Duodenal mucosa (tissue), 2 donors: Measurements from ENCODE around the gene EHD2.
"Not testable (repeated sequence)": the region's sequence is repeated elsewhere in the genome, so short reads cannot be mapped to it uniquely, and the experiment has no call there.

ENCODE experiments used
- H3K27ac ChIP-seq: one replicate; pipeline ENCODE4 v1.7.0; 2013; ENCODE audit warnings: low read depth, low read length
- H3K27me3 ChIP-seq, 2 donors: one replicate each; pipeline ENCODE4 v1.7.0; 2013; ENCODE audit warnings: low read length in 2 of 2, control low read depth in 1 of 2; ENCODE audit not compliant: insufficient read depth in 2 of 2, control insufficient read depth in 1 of 2
- H3K36me3 ChIP-seq, 2 donors: one replicate each; pipeline ENCODE4 v1.7.0; 2013; ENCODE audit warnings: low read length in 2 of 2, control low read depth in 1 of 2; ENCODE audit not compliant: insufficient read depth in 2 of 2, control insufficient read depth in 1 of 2
- H3K4me1 ChIP-seq, 2 donors: one replicate each; pipeline ENCODE4 v1.7.0; 2013; ENCODE audit warnings: low read length in 2 of 2, control low read depth in 1 of 2; ENCODE audit not compliant: insufficient read depth in 2 of 2, control insufficient read depth in 1 of 2
- H3K4me3 ChIP-seq, 2 donors: one replicate each; pipeline ENCODE4 v1.7.0; 2013; ENCODE audit warnings: low read length in 2 of 2, low read depth in 1 of 2
- H3K9ac ChIP-seq, 2 donors: one replicate each; pipeline ENCODE4 v1.7.0; 2013; ENCODE audit warnings: low read length in 2 of 2, low read depth in 1 of 2
- H3K9me3 ChIP-seq, 2 donors: one replicate each; pipeline ENCODE4 v1.7.0; 2013; ENCODE audit warnings: low read length in 2 of 2, control low read depth in 1 of 2; ENCODE audit not compliant: control insufficient read depth in 1 of 2

Gene EHD2

DNA sequence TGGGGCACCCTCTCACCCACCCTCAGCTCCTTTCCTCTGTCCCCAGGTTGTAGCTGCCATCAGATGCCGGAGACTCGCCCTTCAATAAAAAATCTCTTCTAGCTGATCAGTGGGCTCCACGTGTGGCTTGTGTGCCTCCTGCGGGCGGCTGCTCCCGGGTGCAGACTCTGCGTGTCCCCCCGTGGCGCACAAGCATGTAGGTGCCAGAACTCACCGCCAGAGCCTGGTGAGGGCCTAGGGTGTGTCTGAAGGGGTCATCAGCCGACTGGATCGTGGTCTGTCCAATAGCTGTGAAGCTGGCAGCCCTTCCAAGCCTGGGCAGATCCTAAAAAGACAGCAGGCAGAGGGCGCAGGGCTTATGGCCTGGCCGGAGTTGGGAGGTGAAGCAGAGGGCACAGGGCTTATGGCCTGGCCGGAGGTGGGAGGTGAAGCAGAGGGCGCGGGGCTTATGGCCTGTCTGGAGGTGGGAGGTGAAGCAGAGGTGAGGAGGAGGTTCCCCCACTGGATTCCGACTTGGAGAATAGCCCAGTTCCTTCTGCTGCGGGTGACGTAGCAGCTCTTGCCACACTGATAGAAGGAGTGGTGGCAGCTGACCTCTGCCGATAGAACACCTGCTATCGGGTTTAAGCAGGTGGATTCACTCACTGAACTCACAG, 43.9 kb downstream of the EHD2 start:
- Histone ChIP-seq H3K27me3 (no peaks in the 10 kb centered on the region), H3K9me3 (no peaks in the 10 kb centered on the region), H3K36me3 (peaks cover 33 to 56% of the 10 kb centered on the region in 2 donors), H3K9ac (peak overlapping the region; percentile 55 to 57), H3K4me3 (peak overlapping the region in 1 of 2 donors; percentile 0), H3K27ac (peak overlapping the region; percentile 88), H3K4me1 (peaks cover 16 to 19% of the 10 kb centered on the region in 2 donors)

- H3K27me3 ChIP-seq: no peaks in the 10 kb centered on the region
- no peaks in the 10 kb centered on the region for H3K9me3 ChIP-seq
- H3K4me3 ChIP-seq: peak overlapping the region in 1 of 2 donors; percentile 0
- peaks cover 25 to 49% of the 10 kb centered on the region in 2 donors for H3K36me3 ChIP-seq
- peaks cover 16 to 19% of the 10 kb centered on the region in 2 donors for H3K4me1 ChIP-seq
- peak overlapping the region; percentile 88 for H3K27ac ChIP-seq
- peak overlapping the region; percentile 55 to 60 for H3K9ac ChIP-seq
These were observed 44.6 kb downstream of the EHD2 start for GRCh38 chr19:47757617-47758442.

DNA sequence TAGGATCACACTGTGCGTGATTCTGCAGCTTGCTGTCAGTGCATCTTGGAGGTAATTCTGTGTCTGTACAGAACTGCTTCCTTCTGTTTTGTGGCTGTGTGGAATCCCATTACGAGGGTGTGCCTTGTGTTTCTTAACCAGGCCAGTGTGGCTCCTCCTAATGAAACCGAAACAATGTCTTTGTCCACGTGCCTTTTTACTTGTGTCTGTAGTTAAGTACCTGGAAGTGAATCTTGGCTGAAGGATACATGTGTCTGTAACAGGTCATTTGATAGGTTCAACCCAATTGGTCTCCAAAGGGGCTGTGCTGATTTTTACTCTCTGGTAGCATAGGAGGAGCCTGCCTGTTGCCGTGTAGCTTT, 45.2 kb downstream of the EHD2 start:
- peaks cover 19 to 43% of the 10 kb centered on the region in 2 donors for H3K36me3 ChIP-seq
- H3K4me1 ChIP-seq: peaks cover 16 to 19% of the 10 kb centered on the region in 2 donors
- H3K9me3 ChIP-seq: no peaks in the 10 kb centered on the region
- H3K4me3 ChIP-seq: no peak overlapping the region
- peak overlapping the region; percentile 49 for H3K27ac ChIP-seq
- H3K9ac ChIP-seq: no peak overlapping the region
- H3K27me3 ChIP-seq: no peaks in the 10 kb centered on the region

DNA sequence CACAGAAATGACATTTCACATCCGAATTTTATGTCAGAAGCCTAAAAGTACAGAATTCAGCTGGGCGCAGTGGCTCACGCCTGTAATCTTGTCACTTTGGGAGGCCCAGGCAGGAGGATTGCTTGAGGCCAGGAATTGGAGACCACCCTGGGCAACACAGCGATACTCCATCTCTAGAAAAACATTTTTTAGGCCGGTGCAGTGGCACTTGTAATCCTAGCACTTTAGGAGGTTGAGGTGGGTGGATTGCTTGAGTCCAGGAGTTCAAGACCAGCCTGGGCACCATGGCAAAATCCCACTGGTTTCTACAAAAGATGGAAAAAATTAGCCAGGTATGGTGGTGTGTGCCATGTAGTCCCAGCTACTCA, 47.4 kb downstream of the EHD2 start:
- no peak overlapping the region for H3K4me3 ChIP-seq
- H3K9ac ChIP-seq: no peak overlapping the region
- no peak overlapping the region for H3K27ac ChIP-seq
- H3K4me1 ChIP-seq: peaks cover 16 to 19% of the 10 kb centered on the region in 2 donors
- no peaks in the 10 kb centered on the region for H3K9me3 ChIP-seq
- no peaks in the 10 kb centered on the region for H3K27me3 ChIP-seq
- peaks cover 13 to 24% of the 10 kb centered on the region in 2 donors for H3K36me3 ChIP-seq

DNA sequence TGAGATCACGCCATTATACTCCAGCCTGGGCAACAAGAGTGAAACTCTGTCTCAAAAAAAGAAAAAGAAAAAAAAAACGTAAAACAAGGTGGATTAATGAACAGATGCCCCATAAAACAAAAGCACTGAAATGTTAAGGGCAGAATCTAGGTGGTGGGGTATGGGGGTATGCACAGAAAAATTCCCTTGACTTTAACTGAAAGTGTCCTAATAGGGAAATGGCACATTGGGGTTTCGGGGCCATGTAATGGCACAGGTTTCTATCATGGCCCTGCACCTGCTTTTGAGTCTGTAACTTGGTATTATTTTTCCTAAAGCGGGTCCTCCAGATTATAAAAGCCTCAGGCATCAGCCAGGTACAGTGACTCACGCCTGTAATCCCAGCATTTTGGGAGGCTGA, 48.3 kb downstream of the EHD2 start:
- Histone ChIP-seq H3K9me3 (no peaks in the 10 kb centered on the region), H3K9ac (no peak overlapping the region), H3K27me3 (no peaks in the 10 kb centered on the region), H3K36me3 (peaks cover 6 to 15% of the 10 kb centered on the region in 2 donors), H3K27ac (no peak overlapping the region), H3K4me3 (no peak overlapping the region), H3K4me1 (peaks cover 16 to 18% of the 10 kb centered on the region in 2 donors)

DNA sequence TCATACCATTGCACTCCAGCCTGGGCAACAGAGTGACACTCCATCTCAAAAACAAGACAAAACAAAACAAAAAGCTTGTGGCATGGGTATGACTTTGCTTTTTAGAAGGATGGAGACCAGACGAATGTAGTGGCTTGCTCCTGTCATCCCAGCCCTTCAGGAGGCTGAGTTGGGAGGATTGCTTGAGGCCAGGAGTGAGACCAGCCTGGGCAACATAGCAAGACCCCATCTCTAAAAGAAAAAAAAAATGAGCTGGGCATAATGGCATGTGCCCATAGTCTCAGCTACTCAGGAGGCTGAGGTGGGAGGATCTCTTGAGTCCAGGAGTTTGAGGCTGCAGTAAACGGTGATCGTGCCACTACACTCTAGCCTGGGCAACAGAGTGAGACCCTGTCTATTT, 48.9 kb downstream of the EHD2 start:
- Histone ChIP-seq H3K9me3 (no peaks in the 10 kb centered on the region), H3K27ac (no peak overlapping the region), H3K9ac (no peak overlapping the region), H3K27me3 (no peaks in the 10 kb centered on the region), H3K4me1 (peaks cover 11 to 12% of the 10 kb centered on the region in 2 donors), H3K4me3 (no peak overlapping the region), H3K36me3 (peaks cover 2 to 9% of the 10 kb centered on the region in 2 donors)

- H3K36me3 ChIP-seq: peaks cover 2 to 3% of the 10 kb centered on the region in 2 donors
- no peaks in the 10 kb centered on the region for H3K27me3 ChIP-seq
- H3K4me3 ChIP-seq: no peak overlapping the region
- no peak overlapping the region for H3K27ac ChIP-seq
- no peak overlapping the region for H3K9ac ChIP-seq
- peaks cover 5 to 6% of the 10 kb centered on the region in 2 donors for H3K4me1 ChIP-seq
- no peaks in the 10 kb centered on the region for H3K9me3 ChIP-seq
These were observed 49.5 kb downstream of the EHD2 start for GRCh38 chr19:47762615-47763308.

DNA sequence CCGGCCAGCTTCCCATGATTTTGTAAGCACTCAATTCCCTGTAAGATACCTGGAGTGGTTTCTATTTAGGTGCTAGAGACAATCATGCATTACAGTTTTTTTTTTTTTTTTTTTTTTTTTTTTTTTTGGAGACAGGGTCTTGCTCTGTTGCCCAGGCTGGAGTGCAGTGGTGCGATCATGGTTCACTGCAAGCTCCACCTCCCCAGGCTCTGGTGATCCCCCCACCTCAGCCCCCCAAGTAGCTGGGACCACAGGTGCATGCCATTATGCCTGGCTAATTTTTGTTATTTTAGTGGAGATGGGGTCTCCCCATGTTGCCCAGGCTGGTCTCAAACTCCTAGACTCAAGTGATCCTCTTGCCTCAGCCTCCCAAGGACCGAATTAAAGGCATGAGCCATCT, 51.5 kb downstream of the EHD2 start:
- H3K9ac ChIP-seq, H3K27me3 ChIP-seq, H3K9me3 ChIP-seq, H3K4me1 ChIP-seq, H3K4me3 ChIP-seq, H3K36me3 ChIP-seq, H3K27ac ChIP-seq: not testable (repeated sequence)

DNA sequence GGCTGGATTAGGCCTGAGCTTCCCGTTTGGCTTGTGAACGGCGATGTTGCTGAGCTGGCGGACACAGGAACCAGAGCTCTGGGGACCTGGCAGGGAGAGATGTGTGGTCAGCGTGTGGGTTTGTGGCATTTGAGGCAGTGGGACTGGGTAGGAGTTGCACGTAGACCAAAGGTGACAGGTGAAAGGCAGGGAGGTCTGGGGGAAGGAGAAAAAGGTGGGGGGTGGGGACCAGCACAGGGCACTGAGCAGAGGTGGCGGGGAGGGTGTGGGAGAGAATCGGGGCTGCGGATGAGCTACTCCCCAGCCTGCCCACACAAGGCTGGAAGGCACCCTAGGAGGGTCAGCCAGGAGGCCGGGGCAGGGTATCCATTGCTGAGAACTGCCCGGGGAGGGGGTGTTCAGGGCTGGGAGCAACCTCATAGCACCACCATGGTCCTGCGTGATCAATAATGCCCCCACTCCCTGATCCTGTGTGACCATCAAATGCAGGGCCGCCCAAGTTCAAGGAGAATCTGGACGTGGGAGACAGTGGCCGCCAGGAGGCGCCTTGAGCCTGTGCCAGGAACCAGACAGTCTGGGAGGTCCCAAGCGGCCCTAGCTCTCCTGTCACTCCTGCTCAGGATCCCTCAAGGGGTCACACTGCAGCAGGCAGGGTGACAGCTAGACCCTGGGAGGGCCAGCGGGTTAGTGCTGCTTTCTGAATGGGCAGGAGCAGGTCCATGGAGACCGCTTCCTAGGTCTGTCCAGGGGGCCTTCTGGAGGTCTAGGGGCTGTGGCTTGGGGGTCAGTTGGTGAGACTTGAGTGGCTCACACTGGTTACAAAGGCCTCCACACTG, 52.5 kb downstream of the EHD2 start:
- no peak overlapping the region for H3K4me3 ChIP-seq
- no peaks in the 10 kb centered on the region for H3K9me3 ChIP-seq
- H3K27ac ChIP-seq: no peak overlapping the region
- no peaks in the 10 kb centered on the region for H3K27me3 ChIP-seq
- H3K4me1 ChIP-seq: peaks cover 0 to 5% of the 10 kb centered on the region in 2 donors
- H3K36me3 ChIP-seq: no peaks in the 10 kb centered on the region
- H3K9ac ChIP-seq: peak overlapping the region in 1 of 2 donors; percentile 10
